Peyer's patch (tissue), 4 donors: Measurements from ENCODE around the gene DND1. TPM values are rescaled to one million over a fixed set of nuclear protein-coding genes. Genes with fewer than 3 reads are reported as not detected.
A peak's percentile ranks its signal among the peaks of the same experiment; 100 is the strongest.

ENCODE experiments used
- DNase-seq, 3 donors: peaks; one replicate each; pipeline ENCODE4 v3.0.0-alpha.2; 2017 to 2019
- H3K27ac ChIP-seq, 4 donors: fragments of 200-600 bp; sonication (generic); one replicate each; pipeline ENCODE4 v1.5.1; 2016 to 2019
- H3K27me3 ChIP-seq, 2 donors: fragments of 200-600 bp; sonication (generic); one replicate each; pipeline ENCODE4 v1.5.1; 2019
- H3K36me3 ChIP-seq, 3 donors: fragments of 200-600 bp; sonication (generic); one replicate each; pipeline ENCODE4 v1.5.1; 2016 to 2019
- H3K4me1 ChIP-seq, 4 donors: fragments of 200-600 bp; sonication (generic); one replicate each; pipeline ENCODE4 v1.5.1; 2016 to 2019
- H3K4me3 ChIP-seq, 4 donors: fragments of 200-600 bp; sonication (generic); 1 replicate in 3 of 4; 2 replicates in 1 of 4; pipeline ENCODE4 v1.5.1; 2016 to 2019; ENCODE audit warnings: mild to moderate bottlenecking in 1 of 4
- H3K9me3 ChIP-seq, 4 donors: fragments of 200-600 bp; sonication (generic); one replicate each; pipeline ENCODE4 v1.5.1; 2016 to 2019; ENCODE audit warnings: mild to moderate bottlenecking in 1 of 4
- CTCF ChIP-seq, 6 experiments: fragments of 450-650 bp in 4 of 6; fragments of 200-600 bp in 2 of 6; sonication (generic) in 1 of 6; IDR thresholded peaks; one replicate each; pipeline ENCODE4 v1.5.1; 2017 to 2019; ENCODE audit warnings: antibody characterized with exemption in 6 of 6, mild to moderate bottlenecking in 3 of 6, moderate library complexity in 1 of 6
- POLR2A ChIP-seq, 2 donors: fragments of 450-650 bp; IDR thresholded peaks; one replicate each; pipeline ENCODE4 v1.5.1; 2017; ENCODE audit warnings: antibody characterized with exemption in 2 of 2, mild to moderate bottlenecking in 2 of 2, moderate library complexity in 2 of 2
- total RNA-seq, 4 donors: library from RNA; depleted of rRNA; stranded (reverse); fragments of >200 nt; gene quantifications; one replicate each; pipeline ENCODE4 v1.1.0, GENCODE V29; 2016

DND1 gene
- total RNA-seq, 4 donors from 2014 or later: 3.7 to 5.0 (median 3.8) TPM; not detected in 1

- Histone ChIP-seq H3K4me1 (peaks cover 0 to 15% (median 4%) of the 10 kb centered on the region in 4 donors), H3K9me3 (no peaks in the 10 kb centered on the region), H3K4me3 (no peak overlapping the region), H3K27ac (no peak overlapping the region), H3K36me3 (no peaks in the 10 kb centered on the region), H3K27me3 (no peaks in the 10 kb centered on the region)
- no peak for DNase-seq
- TF ChIP-seq CTCF (IDR thresholded peaks at IDR 0.05) (no peak), POLR2A (IDR thresholded peaks at IDR 0.05) (no peak)
Observed at GRCh38 chr5:140634103-140634502, 39.3 kb downstream of the DND1 start.

- Histone ChIP-seq H3K9me3 (no peaks in the 10 kb centered on the region), H3K27me3 (no peaks in the 10 kb centered on the region), H3K27ac (peak overlapping the region in 3 of 4 donors; percentile 68 to 74 (median 69)), H3K4me1 (peaks cover 0 to 15% (median 4%) of the 10 kb centered on the region in 4 donors), H3K36me3 (no peaks in the 10 kb centered on the region), H3K4me3 (peak overlapping the region in 2 of 4 donors; percentile 64 to 71)
- no peak for DNase-seq
- no peak for TF ChIP-seq CTCF (IDR thresholded peaks at IDR 0.05)
Observed at GRCh38 chr5:140633501-140633900, 39.9 kb downstream of the DND1 start.

GRCh38 chr5:140633021-140633471 lies 40.3 kb downstream of the DND1 start, which contains the start of gene CD14:
TSS of gene CD14 (minus strand) at chr5:140633175. CDS start at chr5:140633071, 104 bp downstream.
- peak; percentile 26 to 77 (median 71) for DNase-seq
- H3K9me3 ChIP-seq: no peaks in the 10 kb centered on the region
- H3K4me3 ChIP-seq: peak within 1 kb of the TSS; percentile 50 to 71 (median 60)
- H3K4me1 ChIP-seq: peaks cover 0 to 15% (median 4%) of the 10 kb centered on the region in 4 donors
- no peaks in the 10 kb centered on the region for H3K27me3 ChIP-seq
- peak within 1 kb of the TSS; percentile 42 to 74 (median 68) for H3K27ac ChIP-seq
- no peaks in the 10 kb centered on the region for H3K36me3 ChIP-seq
- TF ChIP-seq CTCF (IDR thresholded peaks at IDR 0.05) (peak in 3 of 6 experiments; percentile 6 to 13 (median 10)), POLR2A (IDR thresholded peaks at IDR 0.05) (no peak)

- TF ChIP-seq CTCF (IDR thresholded peaks at IDR 0.05): no peak
- peak in 1 of 2 donors; percentile 5 for TF ChIP-seq POLR2A (IDR thresholded peaks at IDR 0.05)
- Histone ChIP-seq H3K4me3 (peak overlapping the region; percentile 50 to 71 (median 60)), H3K27me3 (no peaks in the 10 kb centered on the region), H3K27ac (peak overlapping the region; percentile 42 to 74 (median 68)), H3K4me1 (peaks cover 0 to 15% (median 4%) of the 10 kb centered on the region in 4 donors), H3K36me3 (no peaks in the 10 kb centered on the region), H3K9me3 (no peaks in the 10 kb centered on the region)
- DNase-seq: peak; percentile 40 to 75 (median 73)
Observed at GRCh38 chr5:140632366-140633020, 40.9 kb downstream of the DND1 start.

- peak in 2 of 3 donors; percentile 65 to 72 for DNase-seq
- peak overlapping the region; percentile 42 to 74 (median 68) for H3K27ac ChIP-seq
Observed at GRCh38 chr5:140631831-140632365, 41.5 kb downstream of the DND1 start.

More at GRCh38 chr5:140631831-140632365, 41.5 kb downstream of the DND1 start:
- Histone ChIP-seq H3K4me1 (peaks cover 0 to 15% (median 4%) of the 10 kb centered on the region in 4 donors), H3K9me3 (no peaks in the 10 kb centered on the region), H3K27me3 (no peaks in the 10 kb centered on the region), H3K4me3 (peak overlapping the region; percentile 50 to 71 (median 60)), H3K36me3 (no peaks in the 10 kb centered on the region)
- TF ChIP-seq POLR2A (IDR thresholded peaks at IDR 0.05) (no peak), CTCF (IDR thresholded peaks at IDR 0.05) (no peak)
